ENCODE results near the gene ENTHD1.
A peak's percentile ranks its signal among the peaks of the same experiment; 100 is the strongest.
"Not testable (repeated sequence)": the region's sequence is repeated elsewhere in the genome, so short reads cannot be mapped to it uniquely, and the experiment has no call there.

The ENTHD1 gene

DNA sequence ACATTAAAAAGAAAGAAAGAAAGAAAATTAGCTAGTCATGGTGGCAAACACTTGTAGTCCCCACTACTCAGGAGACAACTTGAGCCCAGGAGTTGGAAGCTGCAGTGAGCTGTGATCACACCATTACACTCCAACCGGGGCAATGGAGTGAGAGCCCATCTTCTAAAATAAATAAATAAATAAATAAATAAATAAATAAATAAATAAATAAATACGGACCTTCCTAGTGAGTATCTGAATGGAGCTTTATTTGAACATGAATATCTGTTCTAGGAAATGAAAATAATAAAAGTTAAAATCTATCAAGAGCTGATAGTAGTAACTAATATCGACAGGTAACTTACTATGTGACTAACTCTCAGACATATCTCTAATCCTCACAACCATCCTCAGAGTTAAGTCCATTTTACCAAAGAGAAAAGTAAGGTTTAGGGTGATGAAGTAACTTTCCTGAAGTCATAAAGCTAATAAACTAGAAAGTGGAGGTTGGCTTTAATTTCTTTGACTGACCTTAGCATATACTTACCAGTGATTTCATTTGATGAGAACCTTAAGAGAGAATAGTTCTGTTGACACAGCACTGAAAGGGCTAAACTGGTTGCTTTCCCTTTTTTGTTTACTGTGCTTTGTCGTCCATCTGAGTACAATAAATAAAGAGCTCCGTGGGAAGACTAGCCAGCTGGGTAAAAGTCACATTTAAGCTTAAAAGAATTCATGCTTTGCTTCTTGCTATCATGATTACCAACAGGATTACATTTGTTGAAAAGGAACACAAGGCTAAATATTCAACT is 22.4 kb downstream of the ENTHD1 start:
- TF ChIP-seq GATA1 (IDR thresholded peaks at IDR 0.05; ENCODE audit: low read depth, low read length) (no peak), POLR2A (IDR thresholded peaks at IDR 0.05; ENCODE audit: low read length) (no peak)
- no peak for DNase-seq

GRCh38 chr22:39869797-39870196 is 23.8 kb downstream of the ENTHD1 start:
- DNase-seq = not testable (repeated sequence)

GRCh38 chr22:39868741-39869140 is 24.8 kb downstream of the ENTHD1 start:
- DNase-seq = peak in 1 of 2 experiments; percentile 17

GRCh38 chr22:39859903-39860588 is 33.5 kb downstream of the ENTHD1 start:
- TF ChIP-seq POLR2A (IDR thresholded peaks at IDR 0.05; ENCODE audit: low read length) (no peak), GATA1 (IDR thresholded peaks at IDR 0.05; ENCODE audit: low read depth, low read length) (no peak)
- DNase-seq = no peak

More at GRCh38 chr22:39868741-39869140, 24.8 kb downstream of the ENTHD1 start:
- TF ChIP-seq POLR2A (IDR thresholded peaks at IDR 0.05; ENCODE audit: low read length) (no peak), GATA1 (IDR thresholded peaks at IDR 0.05; ENCODE audit: low read depth, low read length) (no peak)

- DNase-seq = peak; percentile 25 to 44
- TF ChIP-seq GATA1 (IDR thresholded peaks at IDR 0.05; ENCODE audit: low read depth, low read length) = no peak
- TF ChIP-seq POLR2A (IDR thresholded peaks at IDR 0.05; ENCODE audit: low read length) = no peak
Measured at GRCh38 chr22:39856588-39856987, 37.0 kb downstream of the ENTHD1 start.

- DNase-seq = no peak
- TF ChIP-seq POLR2A (IDR thresholded peaks at IDR 0.05; ENCODE audit: low read length) = no peak
- no peak for TF ChIP-seq GATA1 (IDR thresholded peaks at IDR 0.05; ENCODE audit: low read depth, low read length)
Measured at GRCh38 chr22:39852799-39853198, 40.8 kb downstream of the ENTHD1 start.

DNA sequence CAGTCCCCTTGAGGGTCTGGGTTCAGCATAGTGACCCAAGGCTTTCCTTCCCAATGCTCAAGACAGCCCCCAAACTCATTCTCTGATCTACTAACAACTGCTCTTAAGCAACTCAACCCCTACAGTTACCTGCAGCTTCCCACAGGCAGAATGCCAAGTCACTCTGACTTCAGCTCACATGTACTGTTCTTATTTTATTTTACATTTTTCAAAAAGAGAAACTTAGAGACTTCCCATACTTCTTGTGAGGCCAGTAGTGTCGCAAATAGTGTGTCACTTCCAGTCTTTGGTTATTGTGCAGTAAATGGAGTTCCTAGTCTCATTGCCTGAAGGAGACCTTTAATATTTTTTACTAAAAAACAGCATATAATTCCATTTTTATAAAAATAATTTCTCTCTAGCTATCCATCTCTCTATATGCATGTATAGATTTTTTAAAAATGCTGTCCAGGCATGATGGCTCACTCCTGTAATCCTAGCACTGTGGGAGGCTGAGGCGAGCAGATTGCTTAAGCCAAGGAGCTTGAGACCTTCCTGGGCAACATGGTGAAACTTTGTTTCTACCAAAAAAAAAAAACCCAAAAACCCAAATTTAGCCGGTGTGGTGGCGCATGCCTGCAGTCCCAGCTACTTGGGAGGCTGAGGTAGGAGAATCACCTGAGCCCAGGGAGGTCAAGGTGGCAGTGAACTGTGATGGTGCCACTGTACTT is 41.8 kb downstream of the ENTHD1 start:
- TF ChIP-seq GATA1 (IDR thresholded peaks at IDR 0.05; ENCODE audit: low read depth, low read length) (no peak), POLR2A (IDR thresholded peaks at IDR 0.05; ENCODE audit: low read length) (no peak)
- DNase-seq = peak in 1 of 2 experiments; percentile 25

DNA sequence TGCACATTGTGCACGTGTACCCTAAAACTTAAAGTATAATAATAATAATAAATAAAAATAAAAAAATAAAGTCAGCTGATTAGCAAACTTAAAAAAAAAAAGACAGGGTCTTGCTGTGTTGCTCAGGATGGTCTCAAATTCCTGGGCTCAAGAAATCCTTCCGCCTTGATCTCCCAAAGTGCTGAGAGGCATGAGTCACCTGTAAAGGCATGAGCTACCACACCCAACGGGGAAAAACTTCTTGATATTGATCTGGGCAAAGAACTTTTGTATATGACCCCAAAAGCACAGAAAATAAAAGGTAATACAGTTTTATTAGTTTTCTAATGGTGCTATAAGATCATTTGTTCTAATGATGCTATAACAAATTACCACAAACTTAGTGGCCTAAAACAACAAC is 46.1 kb downstream of the ENTHD1 start:
- TF ChIP-seq GATA1 (IDR thresholded peaks at IDR 0.05; ENCODE audit: low read depth, low read length) (no peak), POLR2A (IDR thresholded peaks at IDR 0.05; ENCODE audit: low read length) (no peak)
- no peak for DNase-seq

DNA sequence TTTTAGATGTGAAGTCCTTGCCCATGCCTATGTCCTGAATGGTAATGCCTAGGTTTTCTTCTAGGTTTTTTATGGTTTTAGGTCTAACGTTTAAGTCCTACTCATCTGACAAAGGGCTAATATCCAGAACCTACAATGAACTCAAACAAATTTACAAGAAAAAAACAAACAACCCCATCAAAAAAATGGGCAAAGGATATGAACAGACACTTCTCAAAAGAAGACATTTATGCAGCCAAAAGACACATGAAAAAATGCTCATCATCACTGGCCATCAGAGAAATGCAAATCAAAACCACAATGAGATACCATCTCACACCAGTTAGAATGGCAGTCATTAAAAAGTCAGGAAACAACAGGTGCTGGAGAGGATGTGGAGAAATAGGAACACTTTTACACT is 47.0 kb downstream of the ENTHD1 start:
- DNase-seq = not testable (repeated sequence)

DNA sequence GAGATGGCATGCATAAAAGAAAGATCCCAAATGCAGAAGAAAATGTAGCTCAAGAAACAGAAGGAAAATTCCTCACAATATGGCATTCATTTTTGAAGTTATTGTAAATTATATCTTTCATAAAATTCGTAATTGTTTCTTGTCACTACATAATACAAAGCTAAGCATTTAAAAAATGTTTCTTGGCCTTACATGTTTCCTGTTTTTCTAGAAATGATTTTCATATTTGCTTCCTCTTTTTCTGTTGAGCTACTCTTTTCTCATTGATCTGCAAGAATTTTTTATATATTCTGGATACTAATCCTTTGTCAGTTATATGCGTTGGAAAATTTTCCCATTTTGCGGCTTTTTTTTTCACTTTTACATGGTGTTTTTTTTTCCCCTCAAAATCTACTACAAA is 48.0 kb downstream of the ENTHD1 start:
- no peak for DNase-seq
- no peak for TF ChIP-seq POLR2A (IDR thresholded peaks at IDR 0.05; ENCODE audit: low read length)
- no peak for TF ChIP-seq GATA1 (IDR thresholded peaks at IDR 0.05; ENCODE audit: low read depth, low read length)

GRCh38 chr22:39839917-39840510 is 53.5 kb downstream of the ENTHD1 start:
- TF ChIP-seq POLR2A (IDR thresholded peaks at IDR 0.05; ENCODE audit: low read length) (peak; percentile 54), GATA1 (IDR thresholded peaks at IDR 0.05; ENCODE audit: low read depth, low read length) (no peak)
- DNase-seq = peak; percentile 81 to 89

GRCh38 chr22:39839204-39839603 is 54.4 kb downstream of the ENTHD1 start:
- no peak for TF ChIP-seq POLR2A (IDR thresholded peaks at IDR 0.05; ENCODE audit: low read length)
- TF ChIP-seq GATA1 (IDR thresholded peaks at IDR 0.05; ENCODE audit: low read depth, low read length) = no peak
- DNase-seq = peak; percentile 37 to 44

DNA sequence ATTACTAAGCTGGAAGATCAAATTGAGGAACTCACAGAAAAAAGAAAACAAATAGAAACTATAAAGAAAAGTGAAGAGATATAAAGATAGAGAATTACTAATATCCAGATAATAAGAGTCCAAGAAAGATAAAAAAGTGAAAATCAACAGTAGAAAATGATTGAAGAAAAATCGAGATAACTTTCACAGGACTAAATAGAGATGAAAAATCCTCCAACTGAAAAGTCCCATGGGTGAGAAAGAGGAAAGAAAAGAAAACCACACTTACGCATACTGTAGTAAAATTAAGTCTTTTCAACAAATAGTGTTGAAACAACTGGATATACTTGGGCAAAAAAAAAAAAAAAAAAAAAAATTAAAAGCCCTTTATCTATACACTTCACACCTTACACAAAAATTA is 60.0 kb downstream of the ENTHD1 start:
- TF ChIP-seq GATA1 (IDR thresholded peaks at IDR 0.05; ENCODE audit: low read depth, low read length) = no peak
- no peak for TF ChIP-seq POLR2A (IDR thresholded peaks at IDR 0.05; ENCODE audit: low read length)

DNA sequence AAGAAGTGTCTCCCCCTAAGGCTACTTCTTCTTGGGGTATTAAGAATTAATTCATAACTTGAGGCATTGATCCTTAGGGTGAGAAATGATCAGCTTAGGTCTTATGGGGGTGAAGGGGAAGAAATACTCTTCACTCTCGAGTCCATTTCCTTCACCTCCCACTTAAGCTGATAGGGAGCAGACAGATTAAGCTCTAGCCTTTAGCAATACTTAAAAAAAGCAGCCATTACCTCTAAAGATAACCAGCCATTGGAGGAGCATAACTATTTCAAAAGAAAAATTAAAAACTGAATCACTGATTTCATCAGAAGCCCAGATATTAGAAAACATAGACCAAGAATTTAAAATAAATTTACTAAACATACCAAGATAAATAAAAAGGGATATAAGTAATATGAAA is 60.5 kb downstream of the ENTHD1 start:
- no peak for TF ChIP-seq GATA1 (IDR thresholded peaks at IDR 0.05; ENCODE audit: low read depth, low read length)
- DNase-seq = peak; percentile 82 to 85

More for the DNA sequence above, 60.0 kb downstream of the ENTHD1 start:
- peak in 1 of 2 experiments; percentile 37 for DNase-seq
